ENCODE results near the gene BUD31. TPM values are rescaled to one million over a fixed set of nuclear protein-coding genes. Genes with fewer than 3 reads are reported as not detected.

The BUD31 gene
- total and polyA plus RNA-seq, 2 of the 13 experiments (the other 11 are each of a cell fraction or from before 2014, with no cell fraction given) = 35.1 to 79.1 TPM

GRCh38 chr7:99359465-99360154 lies 49.2 kb upstream of the BUD31 start (continued):
- TF ChIP-seq NFAT5 (CRISPR knock-in tag; IDR thresholded peaks at IDR 0.05) (no peak), ZNF512 (CRISPR knock-in tag; IDR thresholded peaks at IDR 0.05) (no peak)

GRCh38 chr7:99362801-99363200 lies 46.0 kb upstream of the BUD31 start:
- no TSS peak for BruUV-seq (replicated peaks)
- WGBS (ENCODE audit: low lambda C conversion rate) = 93% methylated on average over 3 of the region's 3 CpGs
- FAIRE-seq = no peak

More at GRCh38 chr7:99362801-99363200, 46.0 kb upstream of the BUD31 start:
- Histone ChIP-seq H3K79me2 (ENCODE audit: insufficient read depth, low read length) (no peaks in the 10 kb centered on the region), H3K4me2 (ENCODE audit: low read depth, low read length) (no peak overlapping the region), H3K27me3 (ENCODE audit: control insufficient read depth in 1 of 2, insufficient read depth in 2 of 2, low read length in 2 of 2) (no peaks in the 10 kb centered on the region), H3K9me3 (ENCODE audit: low read length) (no peaks in the 10 kb centered on the region), H3K4me3 (replicated peaks in 1 of 3; ENCODE audit: insufficient read depth in 1 of 3, low read depth in 2 of 3, low read length in 3 of 3) (no peak overlapping the region), H3K27ac (ENCODE audit: extremely low read length, insufficient read depth, low read length) (no peak overlapping the region), H4K20me1 (ENCODE audit: insufficient read depth, low read length) (no peaks in the 10 kb centered on the region), H3K36me3 (replicated peaks in 1 of 2; ENCODE audit: control insufficient read depth in 1 of 2, insufficient read depth in 2 of 2, low read length in 2 of 2) (peaks cover 19 to 57% of the 10 kb centered on the region in 2 experiments), H3K9ac (ENCODE audit: insufficient read depth, low read depth, low read length) (no peak overlapping the region), H2AFZ (ENCODE audit: low read length) (no peak overlapping the region), H3K4me1 (ENCODE audit: insufficient read depth, low read length) (0 out of 2 replicates have a peak, but pooled peaks cover 8% of the 10 kb centered on the region)
- intact Hi-C loops (cut with micrococcal nuclease; ENCODE audit: unreplicated experiment) = no loop called here
- ChIA-PET POLR2A (no interaction called here), CTCF (ENCODE audit: low intra/inter-chr PET ratio, low total read pairs) (no interaction called here)
- ATAC-seq (no peak), DNase-seq (ENCODE audit: low spot score) (no peak)
- in situ Hi-C loops (cut with HindIII; ENCODE audit: extremely low pct_ligation_motif_present, low pct_unique_long_range_greater_than_20kb) = no loop called here
- TF ChIP-seq DPF2 (CRISPR knock-in tag; IDR thresholded peaks at IDR 0.05; ENCODE audit: borderline replicate concordance, low read depth) (no peak), NFE2L1 (CRISPR knock-in tag; IDR thresholded peaks at IDR 0.05; ENCODE audit: borderline replicate concordance) (no peak), NPAS2 (CRISPR knock-in tag; IDR thresholded peaks at IDR 0.05; ENCODE audit: borderline replicate concordance) (no peak)

Data from HepG2 (cell line).